Aorta (tissue), 5 donors: ENCODE data around the gene TP53BP1. TPM values are rescaled to one million over a fixed set of nuclear protein-coding genes. Genes with fewer than 3 reads are reported as not detected.
A peak's percentile ranks its signal among the peaks of the same experiment; 100 is the strongest.

ENCODE experiments used
- ATAC-seq: fragments of 200-7000 bp; cut with Tn5 transposase; one replicate; pipeline ENCODE4 v1.9.1; 2022; ENCODE audit warnings: moderate library complexity; ENCODE audit not compliant: low FRiP score
- DNase-seq, 2 donors: peaks; one replicate each; pipeline ENCODE4 v3.0.0-alpha.2; 2020
- H3K27ac ChIP-seq, 2 donors: one replicate each; pipeline ENCODE4 v1.5.1; 2013; ENCODE audit warnings: low read length in 2 of 2, mild to moderate bottlenecking in 2 of 2, moderate library complexity in 2 of 2, control low read depth in 1 of 2, inconsistent platforms in 1 of 2, low read depth in 1 of 2
- H3K27me3 ChIP-seq, 2 donors: one replicate each; pipeline ENCODE4 v1.6.1; 2013; ENCODE audit warnings: control low read depth in 1 of 2, low read length in 1 of 2, mild to moderate bottlenecking in 1 of 2, moderate library complexity in 1 of 2; ENCODE audit not compliant: insufficient read depth in 2 of 2, control insufficient read depth in 1 of 2
- H3K36me3 ChIP-seq, 2 donors: one replicate each; pipeline ENCODE4 v1.6.1; 2013; ENCODE audit warnings: control low read depth in 1 of 2, low read length in 1 of 2, mild to moderate bottlenecking in 1 of 2; ENCODE audit not compliant: insufficient read depth in 2 of 2, control insufficient read depth in 1 of 2
- H3K4me1 ChIP-seq, 2 donors: one replicate each; pipeline ENCODE4 v1.6.1; 2013; ENCODE audit warnings: low read length in 2 of 2, control low read depth in 1 of 2, mild to moderate bottlenecking in 1 of 2, moderate library complexity in 1 of 2; ENCODE audit not compliant: insufficient read depth in 2 of 2, control insufficient read depth in 1 of 2
- H3K4me3 ChIP-seq, 2 donors: one replicate each; pipeline ENCODE4 v1.5.1; 2013; ENCODE audit warnings: low read length in 2 of 2, control low read depth in 1 of 2, mild to moderate bottlenecking in 1 of 2
- H3K9me3 ChIP-seq: one replicate; pipeline ENCODE4 v1.6.1; 2013; ENCODE audit warnings: mild to moderate bottlenecking, low read length; ENCODE audit not compliant: control insufficient read depth
- WGBS, 2 donors: extraction: QIAGEN DNeasy Blood & Tissue Kit; methylation state at CpG; one replicate each; pipeline ENCODE4 v1.1.7; 2013; 5-methylcytosine and 5-hydroxymethylcytosine counted together
- intact Hi-C, 2 donors: fragments of 100-400 bp; cut with DNase I; formaldehyde crosslinking; loops; one replicate each; pipeline versions ENCODE4 v1.14.2 to v1.15.0; 2022
- polyA plus RNA-seq, 2 donors: library from polyadenylated mRNA; stranded (reverse); fragments of 200-250 nt; gene quantifications; one replicate each; pipeline ENCODE4 v1.2.3, GENCODE V29; 2013
- total RNA-seq, 2 donors: library from RNA; stranded (reverse); fragmentation: NEBNext Ultra II Directional; extraction: Animal tissue kit (Norgen Biotek cat#: 25700); gene quantifications; one replicate each; pipeline ENCODE4 v1.2.1, GENCODE V29; 2021
- donor health status: healthy with polysubstance abuse.
- donor health status: Bipolar disorder and iron deficiency.
- donor health status: DM: no; HTN: no; CAD: no.
- donor health status: DM: no; HTN: no; CAD: no.
- donor health status: DM: yes; HTN: yes; CAD: no.

The TP53BP1 gene
- total and polyA plus RNA-seq, 4 donors = 3.4 to 63.2 (median 30.1) TPM

DNA sequence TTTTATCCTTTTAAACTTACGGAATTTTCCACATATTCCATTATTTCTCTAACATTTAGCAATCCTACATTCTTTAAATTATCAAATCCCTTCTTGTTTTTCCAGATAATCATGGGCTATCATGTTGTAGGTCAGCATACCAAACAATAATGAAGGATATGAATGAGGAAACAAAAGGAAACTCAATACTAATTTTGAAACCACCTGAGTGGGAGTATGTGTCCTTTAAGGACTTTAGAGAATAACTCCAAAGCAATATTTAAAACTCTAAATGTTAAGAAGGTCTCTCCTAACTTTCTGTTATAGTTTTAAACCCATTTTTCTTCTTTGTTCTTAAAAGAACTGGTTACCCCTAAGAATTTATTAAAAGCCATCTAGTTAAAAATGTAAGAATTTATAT, 43.0 kb downstream of the TP53BP1 start:
- peaks cover 0 to 2% of the 10 kb centered on the region in 2 donors for H3K36me3 ChIP-seq
- WGBS, 2 donors = 93 to 94% methylated on average over 1 of the region's 1 CpG
- H3K4me1 ChIP-seq = no peaks in the 10 kb centered on the region
- intact Hi-C loops = loop anchor here in 1 of 2 donors (10.0 kb wide), 1 partner anchor 65 kb away; the partner anchor contains the start of gene MAP1A
- no peaks in the 10 kb centered on the region for H3K9me3 ChIP-seq
- no peak overlapping the region for H3K27ac ChIP-seq
- no peak for DNase-seq
- no peak overlapping the region for H3K4me3 ChIP-seq
- no peak for ATAC-seq
- H3K27me3 ChIP-seq = no peaks in the 10 kb centered on the region

GRCh38 chr15:43446344-43446743, 46.6 kb downstream of the TP53BP1 start:
- ATAC-seq (no peak), DNase-seq (no peak)
- Histone ChIP-seq H3K4me3 (no peak overlapping the region), H3K9me3 (no peaks in the 10 kb centered on the region), H3K36me3 (peaks cover 0 to 2% of the 10 kb centered on the region in 2 donors), H3K4me1 (no peaks in the 10 kb centered on the region), H3K27me3 (no peaks in the 10 kb centered on the region), H3K27ac (no peak overlapping the region)
- 64 to 79% methylated on average over 2 of the region's 2 CpGs for WGBS, 2 donors
- intact Hi-C loops = loop anchor here in 1 of 2 donors (10.0 kb wide), 1 partner anchor 68 kb away; the partner anchor contains the start of gene MAP1A

GRCh38 chr15:43441316-43441715, 51.6 kb downstream of the TP53BP1 start:
- Histone ChIP-seq H3K27me3 (no peaks in the 10 kb centered on the region), H3K4me1 (no peaks in the 10 kb centered on the region), H3K4me3 (no peak overlapping the region), H3K27ac (no peak overlapping the region), H3K9me3 (no peaks in the 10 kb centered on the region), H3K36me3 (peaks cover 1 to 2% of the 10 kb centered on the region in 2 donors)
- no peak for ATAC-seq
- intact Hi-C loops = loop anchor here in 1 of 2 donors (10.0 kb wide), 1 partner anchor 73 kb away; the partner anchor contains the start of gene MAP1A
- DNase-seq = no peak

- Histone ChIP-seq H3K9me3 (no peaks in the 10 kb centered on the region), H3K27ac (peak overlapping the region in 1 of 2 donors; percentile 70), H3K36me3 (peaks cover 1 to 2% of the 10 kb centered on the region in 2 donors), H3K4me1 (no peaks in the 10 kb centered on the region), H3K4me3 (no peak overlapping the region), H3K27me3 (no peaks in the 10 kb centered on the region)
- ATAC-seq (peak; percentile 93), DNase-seq (peak in 1 of 2 donors; percentile 48)
- intact Hi-C loops = loop anchor here in 1 of 2 donors (10.0 kb wide), 1 partner anchor 74 kb away; the partner anchor contains the start of gene MAP1A
- 1% methylated on average over 4 of the region's 4 CpGs for WGBS, 2 donors
Observed at GRCh38 chr15:43440721-43441281, 52.2 kb downstream of the TP53BP1 start.

DNA sequence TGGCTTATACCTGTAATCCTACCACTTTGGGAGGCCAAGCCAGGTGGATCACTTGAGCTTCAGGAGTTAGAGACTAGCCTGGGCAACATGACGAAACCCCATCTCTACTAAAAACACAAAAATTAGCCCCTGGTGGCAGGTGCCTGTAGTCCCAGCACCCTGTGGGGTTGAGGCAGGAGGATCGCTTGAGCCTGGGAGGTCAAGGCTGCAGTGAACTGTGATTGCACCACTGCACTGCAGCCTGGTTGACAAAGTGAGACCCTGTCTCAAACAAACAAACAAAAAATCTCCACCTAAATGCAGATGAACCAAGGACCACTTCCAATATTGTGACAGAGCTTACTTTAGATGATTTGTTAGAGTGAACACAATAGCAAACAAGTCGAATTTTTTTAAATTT, 53.7 kb downstream of the TP53BP1 start:
- Histone ChIP-seq H3K4me3 (no peak overlapping the region), H3K27me3 (no peaks in the 10 kb centered on the region), H3K27ac (no peak overlapping the region), H3K36me3 (peaks cover 1 to 2% of the 10 kb centered on the region in 2 donors), H3K9me3 (no peaks in the 10 kb centered on the region), H3K4me1 (no peaks in the 10 kb centered on the region)
- ATAC-seq (no peak), DNase-seq (no peak)
- WGBS, 2 donors = 80 to 83% methylated on average over 3 of the region's 3 CpGs
- intact Hi-C loops = no loop called here

DNA sequence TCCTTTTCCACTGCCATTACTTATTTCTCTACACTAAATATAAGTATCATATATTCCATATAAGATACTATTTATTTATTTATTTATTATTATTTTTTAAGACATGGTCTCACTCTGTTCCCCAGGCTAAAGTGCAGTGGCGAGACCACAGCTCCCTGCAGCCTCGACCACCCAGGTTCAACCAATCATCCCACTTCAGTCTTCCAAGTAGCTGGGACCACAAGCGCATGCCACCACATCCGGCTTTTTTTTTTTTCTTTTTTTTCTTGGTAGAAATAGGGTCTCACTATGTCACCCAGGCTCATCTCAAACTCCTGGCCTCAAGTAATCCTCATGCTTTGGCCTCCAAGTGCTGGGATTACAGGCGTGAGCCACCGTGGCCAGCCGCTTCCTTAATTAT, 56.6 kb downstream of the TP53BP1 start:
- no peaks in the 10 kb centered on the region for H3K9me3 ChIP-seq
- DNase-seq = no peak

GRCh38 chr15:43434446-43434845, 58.5 kb downstream of the TP53BP1 start:
- no peaks in the 10 kb centered on the region for H3K27me3 ChIP-seq
- no peak overlapping the region for H3K27ac ChIP-seq
- no peak for DNase-seq
- no peaks in the 10 kb centered on the region for H3K9me3 ChIP-seq
- ATAC-seq = no peak
- H3K36me3 ChIP-seq = peaks cover 2 to 5% of the 10 kb centered on the region in 2 donors
- H3K4me1 ChIP-seq = no peaks in the 10 kb centered on the region
- H3K4me3 ChIP-seq = no peak overlapping the region
- intact Hi-C loops = no loop called here

More for the DNA sequence above, 56.6 kb downstream of the TP53BP1 start:
- Histone ChIP-seq H3K4me3 (no peak overlapping the region), H3K27ac (no peak overlapping the region), H3K27me3 (no peaks in the 10 kb centered on the region), H3K36me3 (peaks cover 2 to 5% of the 10 kb centered on the region in 2 donors), H3K4me1 (no peaks in the 10 kb centered on the region)
- 96 to 97% methylated on average over 7 of the region's 7 CpGs for WGBS, 2 donors
- ATAC-seq = no peak
- intact Hi-C loops = no loop called here

DNA sequence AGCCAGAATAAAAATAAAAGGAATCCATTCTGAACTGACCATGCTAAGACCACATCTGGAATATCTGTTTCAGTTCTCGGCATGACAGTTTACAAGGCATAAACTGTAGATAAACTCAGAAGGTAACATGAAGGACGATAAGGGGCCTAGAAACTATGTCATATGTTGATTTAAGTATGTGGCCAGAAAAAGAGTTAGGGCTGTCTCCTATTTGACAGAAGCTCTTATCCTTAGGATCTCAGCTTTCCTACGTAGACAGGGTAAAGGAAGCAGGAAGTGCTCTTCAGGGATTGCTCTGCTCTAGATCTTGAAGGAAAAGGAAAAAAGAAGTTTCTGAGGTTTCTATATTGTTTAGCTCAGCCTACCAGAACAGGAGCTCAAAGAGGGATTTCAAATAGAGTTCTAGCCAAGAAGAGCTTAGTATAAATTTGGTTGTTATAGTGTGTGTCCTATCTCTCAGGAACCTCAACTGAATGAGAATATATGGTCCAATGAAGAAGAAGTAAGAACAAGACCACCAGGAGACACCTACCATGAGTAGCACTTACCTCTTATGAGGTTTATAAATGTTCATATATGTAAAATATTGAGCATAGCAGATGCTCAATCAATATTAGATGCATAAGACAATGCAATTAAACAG, 59.2 kb downstream of the TP53BP1 start:
- H3K36me3 ChIP-seq = peaks cover 2 to 5% of the 10 kb centered on the region in 2 donors
- no peak overlapping the region for H3K4me3 ChIP-seq
- H3K9me3 ChIP-seq = no peaks in the 10 kb centered on the region
- H3K4me1 ChIP-seq = no peaks in the 10 kb centered on the region
- intact Hi-C loops = no loop called here
- H3K27ac ChIP-seq = no peak overlapping the region
- DNase-seq (no peak), ATAC-seq (no peak)
- 65 to 67% methylated on average over 3 of the region's 3 CpGs for WGBS, 2 donors
- no peaks in the 10 kb centered on the region for H3K27me3 ChIP-seq

- ATAC-seq (no peak), DNase-seq (no peak)
- Histone ChIP-seq H3K36me3 (peaks cover 2 to 5% of the 10 kb centered on the region in 2 donors), H3K9me3 (no peaks in the 10 kb centered on the region), H3K27me3 (no peaks in the 10 kb centered on the region), H3K27ac (no peak overlapping the region), H3K4me1 (no peaks in the 10 kb centered on the region), H3K4me3 (no peak overlapping the region)
- 81 to 82% methylated on average over 4 of the region's 4 CpGs for WGBS, 2 donors
- intact Hi-C loops = no loop called here
Observed at GRCh38 chr15:43433165-43433564, 59.8 kb downstream of the TP53BP1 start.
